ENCODE results near the gene PITPNC1.
"Not testable (repeated sequence)": the region's sequence is repeated elsewhere in the genome, so short reads cannot be mapped to it uniquely, and the experiment has no call there.

GRCh38 chr17:67332162-67332508, 44.9 kb upstream of the PITPNC1 start:
- TF ChIP-seq CTCF, POLR2AphosphoS5 (IDR thresholded peaks at IDR 0.05): not testable (repeated sequence)

Data from breast epithelium (tissue), 3 donors.